ENCODE data around the gene LTBR.

LTBR gene

DNA sequence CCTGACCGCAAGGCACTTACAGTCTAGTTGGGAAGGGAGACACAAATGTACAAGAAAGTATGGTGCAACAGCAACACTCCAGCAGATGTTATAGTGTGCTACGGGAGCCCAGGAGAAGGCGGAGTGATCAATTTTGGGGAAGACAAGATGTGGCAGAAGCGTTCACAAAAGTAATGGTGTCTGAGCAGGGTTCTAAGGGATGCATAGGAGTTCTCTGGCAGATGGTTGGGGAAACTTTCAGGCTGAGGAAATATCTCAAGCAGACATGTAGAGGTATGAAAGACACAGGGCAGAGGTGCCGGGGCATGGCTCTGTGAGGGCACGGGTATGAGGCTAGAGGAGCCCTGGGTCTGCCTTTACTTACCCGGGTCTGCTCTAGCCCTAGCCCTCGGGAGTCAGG lies 37.0 kb upstream of the LTBR start:
- in situ Hi-C loops (cut with MboI; ENCODE audit: low sequenced_read_pairs, unreplicated experiment) = no loop called here
- TF ChIP-seq, protein P1, sequence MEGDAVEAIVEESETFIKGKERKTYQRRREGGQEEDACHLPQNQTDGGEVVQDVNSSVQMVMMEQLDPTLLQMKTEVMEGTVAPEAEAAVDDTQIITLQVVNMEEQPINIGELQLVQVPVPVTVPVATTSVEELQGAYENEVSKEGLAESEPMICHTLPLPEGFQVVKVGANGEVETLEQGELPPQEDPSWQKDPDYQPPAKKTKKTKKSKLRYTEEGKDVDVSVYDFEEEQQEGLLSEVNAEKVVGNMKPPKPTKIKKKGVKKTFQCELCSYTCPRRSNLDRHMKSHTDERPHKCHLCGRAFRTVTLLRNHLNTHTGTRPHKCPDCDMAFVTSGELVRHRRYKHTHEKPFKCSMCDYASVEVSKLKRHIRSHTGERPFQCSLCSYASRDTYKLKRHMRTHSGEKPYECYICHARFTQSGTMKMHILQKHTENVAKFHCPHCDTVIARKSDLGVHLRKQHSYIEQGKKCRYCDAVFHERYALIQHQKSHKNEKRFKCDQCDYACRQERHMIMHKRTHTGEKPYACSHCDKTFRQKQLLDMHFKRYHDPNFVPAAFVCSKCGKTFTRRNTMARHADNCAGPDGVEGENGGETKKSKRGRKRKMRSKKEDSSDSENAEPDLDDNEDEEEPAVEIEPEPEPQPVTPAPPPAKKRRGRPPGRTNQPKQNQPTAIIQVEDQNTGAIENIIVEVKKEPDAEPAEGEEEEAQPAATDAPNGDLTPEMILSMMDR (IDR thresholded peaks at IDR 0.05; ENCODE audit: borderline replicate concordance, control extremely low read depth, extremely low read depth, insufficient read depth, missing control alignments) = no peak
- no peak for DNase-seq (ENCODE audit: low spot score)

DNA sequence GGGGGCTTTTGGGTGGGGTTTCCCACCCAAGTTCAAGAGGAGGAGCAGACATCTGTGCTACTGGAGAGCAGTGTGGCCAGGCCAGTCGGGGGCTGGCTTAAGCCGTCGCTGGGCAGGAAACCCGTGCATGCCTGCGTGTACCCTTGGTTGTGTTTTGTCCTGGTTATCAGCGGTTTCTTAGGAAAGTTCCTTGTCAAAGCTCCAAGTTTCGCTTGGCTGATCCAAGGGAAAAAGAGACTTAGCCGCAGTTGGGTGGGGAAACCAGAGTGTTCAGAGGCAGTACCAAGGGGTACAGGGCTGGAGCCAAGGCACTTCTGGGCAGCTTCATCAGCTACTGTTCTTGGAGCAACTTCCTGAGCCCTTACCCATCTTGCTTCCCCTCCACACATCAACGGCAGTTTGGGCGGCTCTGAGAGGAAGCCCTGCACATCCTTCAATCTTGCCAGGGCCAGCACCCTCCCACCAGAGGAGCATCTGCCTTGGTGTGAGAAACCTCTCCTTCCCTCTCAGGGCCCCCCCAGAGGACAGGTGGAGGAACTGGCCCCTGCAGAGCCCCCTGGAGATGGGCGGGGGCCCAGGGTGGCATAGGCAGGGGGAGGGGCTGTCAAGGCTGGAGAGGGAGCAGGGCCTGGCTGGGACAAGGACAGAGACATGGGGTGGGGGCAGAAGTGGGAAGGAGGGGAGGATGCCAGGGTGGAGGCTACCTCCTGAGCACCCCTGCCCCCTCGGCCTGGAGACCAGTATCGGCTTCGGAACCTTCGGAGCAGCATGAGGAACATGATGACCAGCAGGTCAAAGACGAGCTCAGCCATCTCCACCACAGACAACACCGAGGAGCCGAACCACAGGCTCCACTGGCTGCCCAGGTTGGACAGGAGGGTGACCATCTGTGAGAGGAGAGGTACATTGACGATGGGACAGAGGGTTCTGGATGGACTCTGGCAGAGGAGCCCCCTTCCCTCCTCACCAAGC lies 36.3 kb upstream of the LTBR start:
- in situ Hi-C loops (cut with MboI; ENCODE audit: low sequenced_read_pairs, unreplicated experiment) = no loop called here
- DNase-seq (ENCODE audit: low spot score) = no peak
- TF ChIP-seq, protein P1 (IDR thresholded peaks at IDR 0.05; ENCODE audit: borderline replicate concordance, control extremely low read depth, extremely low read depth, insufficient read depth, missing control alignments) = no peak

DNA sequence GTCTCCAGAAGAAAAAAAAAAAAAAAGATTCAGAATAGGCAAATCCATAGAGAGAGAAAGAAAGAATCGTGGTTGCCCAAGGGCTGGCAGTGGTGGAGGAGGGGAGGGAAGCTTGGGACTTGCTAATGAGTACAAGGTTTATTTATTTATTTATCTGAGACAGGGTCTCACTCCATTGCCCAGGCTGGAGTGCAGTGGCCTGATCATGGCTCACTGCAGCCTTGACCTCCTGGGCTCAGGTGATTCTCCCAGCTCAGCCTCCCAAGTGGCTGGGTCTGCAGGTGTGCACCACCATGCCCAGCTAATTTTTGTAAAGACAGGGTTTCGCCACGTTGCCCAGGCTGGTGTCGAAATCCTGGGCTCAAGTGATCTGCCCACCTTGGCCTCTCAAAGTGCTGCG lies 32.3 kb upstream of the LTBR start:
- DNase-seq (ENCODE audit: low spot score) = no peak
- in situ Hi-C loops (cut with MboI; ENCODE audit: low sequenced_read_pairs, unreplicated experiment) = no loop called here
- TF ChIP-seq, protein P1 (IDR thresholded peaks at IDR 0.05; ENCODE audit: borderline replicate concordance, control extremely low read depth, extremely low read depth, insufficient read depth, missing control alignments) = no peak

DNA sequence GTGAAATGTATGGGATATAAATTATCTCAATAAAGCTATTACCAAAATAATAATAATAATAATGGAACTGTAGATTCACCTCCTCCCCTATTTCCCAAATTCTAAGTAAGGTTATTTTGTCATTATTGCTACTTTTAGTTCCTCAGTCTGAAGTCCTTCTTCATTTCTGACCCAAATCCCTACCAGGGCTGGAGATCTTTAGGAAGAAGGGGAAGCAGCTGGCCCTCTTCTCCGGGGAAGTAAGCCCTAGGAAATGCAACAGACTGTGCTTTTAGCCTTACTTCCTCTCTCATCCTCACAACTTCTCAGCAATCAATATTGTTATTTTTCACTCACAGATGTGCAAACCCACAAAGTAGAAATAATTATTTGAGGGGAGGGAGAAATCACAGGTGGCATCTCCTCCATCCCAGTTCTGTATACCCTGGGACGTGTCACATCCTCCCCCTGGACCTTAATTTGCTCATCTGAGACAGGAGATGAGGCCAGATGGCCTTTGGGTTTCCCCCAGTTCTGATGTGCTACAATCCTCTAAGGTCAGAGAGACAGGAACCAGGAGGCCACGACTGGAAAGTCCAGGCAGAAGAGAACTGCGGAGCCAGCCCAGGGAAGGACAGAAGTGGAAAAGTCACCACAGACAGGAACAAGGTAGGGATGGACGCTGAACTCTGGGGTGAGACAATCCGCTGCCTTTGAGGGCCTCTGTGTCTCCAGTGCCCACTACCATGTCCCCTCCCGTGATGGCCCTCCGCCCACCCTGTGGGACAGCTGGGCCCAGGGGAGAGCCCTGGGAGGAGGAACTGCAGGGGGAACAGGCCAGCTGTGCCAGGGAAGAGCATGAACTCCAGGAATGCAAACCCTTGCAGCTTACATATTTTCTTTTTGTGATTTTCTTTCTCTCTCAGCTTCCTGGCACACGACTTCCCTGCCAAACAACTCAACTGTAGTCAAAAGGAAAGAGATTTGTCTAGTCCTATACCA lies 31.5 kb upstream of the LTBR start:
- TF ChIP-seq, protein P1 (IDR thresholded peaks at IDR 0.05; ENCODE audit: borderline replicate concordance, control extremely low read depth, extremely low read depth, insufficient read depth, missing control alignments) = no peak
- in situ Hi-C loops (cut with MboI; ENCODE audit: low sequenced_read_pairs, unreplicated experiment) = no loop called here
- DNase-seq (ENCODE audit: low spot score) = no peak

DNA sequence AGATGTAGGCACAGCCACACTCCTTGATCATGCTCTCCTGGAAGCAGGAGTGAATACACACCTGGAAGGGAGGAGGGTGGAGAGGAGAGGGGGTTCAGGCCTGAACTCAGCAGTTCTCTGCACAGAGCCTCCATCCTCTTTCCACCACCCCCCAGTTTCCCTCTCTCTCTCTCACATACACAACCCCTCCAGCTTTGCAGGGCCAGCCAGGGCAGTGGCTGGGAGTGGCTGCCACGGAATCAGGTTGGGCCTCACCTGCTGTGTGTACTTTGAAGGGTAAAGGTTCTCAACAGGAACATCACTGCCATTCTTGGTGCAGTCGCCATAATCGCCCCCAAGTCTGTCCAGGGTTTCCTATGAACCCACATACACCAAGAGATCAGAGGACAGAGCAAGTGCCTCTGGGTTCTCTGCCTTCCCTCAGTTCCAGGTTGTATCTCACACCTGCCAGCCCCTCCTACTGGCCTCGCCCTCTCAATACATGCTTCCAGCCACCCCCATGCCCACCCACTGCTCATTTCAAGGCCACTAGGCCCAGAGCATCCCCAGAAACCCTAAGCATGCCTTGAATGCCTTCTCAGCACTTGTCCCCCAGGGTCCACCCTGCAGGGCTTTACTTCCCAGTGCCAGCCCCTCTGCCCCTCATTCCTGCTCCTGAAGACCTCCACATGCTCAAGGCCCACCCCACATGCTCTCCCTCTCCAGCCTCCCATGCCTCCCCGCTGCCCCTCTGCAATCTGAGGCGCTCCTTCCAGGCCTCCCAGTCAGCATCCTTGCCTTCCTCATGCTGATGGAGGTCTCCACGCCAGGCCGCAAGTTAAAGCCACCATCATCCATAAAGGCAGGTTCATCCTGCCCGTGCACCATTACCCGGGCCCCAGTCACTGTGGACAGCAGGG lies 29.2 kb upstream of the LTBR start:
- TF ChIP-seq, protein P1 (IDR thresholded peaks at IDR 0.05; ENCODE audit: borderline replicate concordance, control extremely low read depth, extremely low read depth, insufficient read depth, missing control alignments) = no peak
- in situ Hi-C loops (cut with MboI; ENCODE audit: low sequenced_read_pairs, unreplicated experiment) = no loop called here
- no peak for DNase-seq (ENCODE audit: low spot score)

Measured in GM13976 (cell line).